ENCODE results near the gene PTP4A1.

- no peak for TF ChIP-seq EP300 (IDR thresholded peaks at IDR 0.05)
- no peak for TF ChIP-seq CTCF (IDR thresholded peaks at IDR 0.05)
- no peak for TF ChIP-seq POLR2A (IDR thresholded peaks at IDR 0.05)
Observed at GRCh38 chr6:63543001-63543400, 29.3 kb upstream of the PTP4A1 start.
